Mesendoderm (in vitro differentiated cells): Measurements from ENCODE around the gene CA5B.
A peak's percentile ranks its signal among the peaks of the same experiment; 100 is the strongest.
"Not testable (repeated sequence)": the region's sequence is repeated elsewhere in the genome, so short reads cannot be mapped to it uniquely, and the experiment has no call there.

Experiments used
- DNase-seq: peaks from one replicate; pipeline ENCODE4 v3.0.0; 2013
- H2AK5ac ChIP-seq: 2 replicates; pipeline ENCODE4 v1.6.1; 2013; ENCODE audit warnings: low read length, inconsistent platforms
- H2BK120ac ChIP-seq: 2 replicates; pipeline ENCODE4 v1.6.1; 2013; ENCODE audit warnings: low read depth, mild to moderate bottlenecking, low read length, moderate library complexity, mixed read lengths
- H2BK15ac ChIP-seq: replicated peaks from 2 replicates; pipeline ENCODE4 v1.6.1; 2013; ENCODE audit warnings: low read depth, mild to moderate bottlenecking, moderate library complexity
- H2BK5ac ChIP-seq: 2 replicates; pipeline ENCODE4 v1.6.1; 2013; ENCODE audit warnings: low read length, inconsistent platforms
- H3K18ac ChIP-seq: 2 replicates; pipeline ENCODE4 v1.6.1; 2013; ENCODE audit warnings: mild to moderate bottlenecking, low read length, mixed read lengths
- H3K23ac ChIP-seq: one replicate; pipeline ENCODE4 v1.6.1; 2013; ENCODE audit warnings: low read length
- H3K27ac ChIP-seq: 2 replicates; pipeline ENCODE4 v1.5.1; 2013; ENCODE audit warnings: low read depth, mild to moderate bottlenecking, inconsistent platforms, low read length, moderate library complexity
- H3K27me3 ChIP-seq: 2 replicates; pipeline ENCODE4 v1.6.1; 2013; ENCODE audit warnings: low read length, control low read depth, mild to moderate bottlenecking, inconsistent platforms; ENCODE audit not compliant: insufficient read depth, poor library complexity
- H3K36me3 ChIP-seq: 2 replicates; pipeline ENCODE4 v1.6.1; 2013; ENCODE audit warnings: low read length, inconsistent platforms; ENCODE audit not compliant: control insufficient read depth, insufficient read depth
- H3K4ac ChIP-seq: one replicate; pipeline ENCODE4 v1.6.1; 2013; ENCODE audit warnings: low read depth, mild to moderate bottlenecking, low read length, moderate library complexity
- H3K4me1 ChIP-seq: 2 replicates; pipeline ENCODE4 v1.6.1; 2013; ENCODE audit warnings: low read depth, low read length, inconsistent platforms; ENCODE audit not compliant: control insufficient read depth
- H3K4me2 ChIP-seq: 2 replicates; pipeline ENCODE4 v1.6.1; 2013; ENCODE audit warnings: low read length
- H3K4me3 ChIP-seq: 2 replicates; pipeline ENCODE4 v1.5.1; 2013; ENCODE audit warnings: mild to moderate bottlenecking, low read length
- H3K56ac ChIP-seq: one replicate; pipeline ENCODE4 v1.6.1; 2013; ENCODE audit warnings: low read length
- H3K79me1 ChIP-seq: 2 replicates; pipeline ENCODE4 v1.6.1; 2013; ENCODE audit warnings: low read length, inconsistent platforms
- H3K79me2 ChIP-seq: 2 replicates; pipeline ENCODE4 v1.6.1; 2013; ENCODE audit warnings: mild to moderate bottlenecking, low read length; ENCODE audit not compliant: control insufficient read depth, insufficient read depth
- H3K9ac ChIP-seq: 2 replicates; pipeline ENCODE4 v1.6.1; 2013; ENCODE audit warnings: low read length, inconsistent platforms
- H4K5ac ChIP-seq: one replicate; pipeline ENCODE4 v1.6.1; 2013; ENCODE audit warnings: low read length
- H4K8ac ChIP-seq: one replicate; pipeline ENCODE4 v1.6.1; 2013; ENCODE audit warnings: low read depth, mild to moderate bottlenecking, control low read depth, low read length, moderate library complexity
- WGBS: extraction: QIAGEN DNeasy Blood & Tissue Kit; methylation state at CpG from one replicate; pipeline ENCODE4 v1.1.7; 2013; ENCODE audit warnings: low lambda C conversion rate, missing lambda C conversion rate; ENCODE audit not compliant: insufficient coverage; ENCODE audit errors: extremely low coverage; 5-methylcytosine and 5-hydroxymethylcytosine counted together

The CA5B gene

GRCh38 chrX:15744181-15744867 is 6.3 kb downstream of the CA5B start:
- no peak overlapping the region for H3K27ac ChIP-seq
- no peak overlapping the region for H3K4ac ChIP-seq
- no peak overlapping the region for H4K8ac ChIP-seq
- H3K36me3 ChIP-seq: no peaks in the 10 kb centered on the region
- H3K79me2 ChIP-seq: no peaks in the 10 kb centered on the region
- H4K5ac ChIP-seq: no peak overlapping the region
- no peaks in the 10 kb centered on the region for H3K27me3 ChIP-seq
- H3K79me1 ChIP-seq: no peaks in the 10 kb centered on the region
- H3K9ac ChIP-seq: no peak overlapping the region
- WGBS: no CpG with 5 or more reads among the region's 9 CpGs
- no peak overlapping the region for H3K4me3 ChIP-seq
- H3K4me2 ChIP-seq: no peak overlapping the region
- no peak overlapping the region for H2BK5ac ChIP-seq
- H2BK15ac ChIP-seq: no peak overlapping the region
- H3K56ac ChIP-seq: no peak overlapping the region
- H3K4me1 ChIP-seq: no peaks in the 10 kb centered on the region
- H2BK120ac ChIP-seq: no peak overlapping the region
- H2AK5ac ChIP-seq: no peak overlapping the region
- H3K18ac ChIP-seq: no peak overlapping the region
- no peak for DNase-seq
- H3K23ac ChIP-seq: no peak overlapping the region

GRCh38 chrX:15745179-15745578 is 7.1 kb downstream of the CA5B start:
- Histone ChIP-seq H3K36me3 (no peaks in the 10 kb centered on the region), H3K79me1 (no peaks in the 10 kb centered on the region), H3K23ac (no peak overlapping the region), H2BK15ac (no peak overlapping the region), H4K8ac (no peak overlapping the region), H2BK120ac (no peak overlapping the region), H3K79me2 (no peaks in the 10 kb centered on the region), H3K56ac (no peak overlapping the region), H3K4ac (no peak overlapping the region), H2AK5ac (no peak overlapping the region), H2BK5ac (no peak overlapping the region), H3K4me3 (no peak overlapping the region), H3K27me3 (no peaks in the 10 kb centered on the region), H3K9ac (no peak overlapping the region), H3K18ac (no peak overlapping the region), H3K4me1 (no peaks in the 10 kb centered on the region), H4K5ac (no peak overlapping the region), H3K27ac (no peak overlapping the region), H3K4me2 (no peak overlapping the region)
- DNase-seq: no peak
- WGBS: no CpG with 5 or more reads among the region's 4 CpGs

GRCh38 chrX:15746651-15747050 is 8.6 kb downstream of the CA5B start:
- H4K8ac ChIP-seq, H2BK120ac ChIP-seq, H3K79me1 ChIP-seq, H3K36me3 ChIP-seq, H4K5ac ChIP-seq, H2BK5ac ChIP-seq, H2BK15ac ChIP-seq, H3K4me1 ChIP-seq, H3K79me2 ChIP-seq, H3K27ac ChIP-seq, H3K23ac ChIP-seq, H3K4me3 ChIP-seq, H3K4ac ChIP-seq, DNase-seq, H3K4me2 ChIP-seq, H3K9ac ChIP-seq, H2AK5ac ChIP-seq, H3K27me3 ChIP-seq: not testable (repeated sequence)
- Histone ChIP-seq H3K56ac (peak overlapping the region; percentile 25), H3K18ac (peak overlapping the region; percentile 60)
- no CpG with 5 or more reads among the region's 6 CpGs for WGBS

- H3K36me3 ChIP-seq: no peaks in the 10 kb centered on the region
- no peak overlapping the region for H2BK5ac ChIP-seq
- WGBS: no CpG with 5 or more reads among the region's 13 CpGs
- no peak overlapping the region for H3K4me3 ChIP-seq
- no peak overlapping the region for H3K4me2 ChIP-seq
- no peaks in the 10 kb centered on the region for H3K79me1 ChIP-seq
- H4K8ac ChIP-seq: no peak overlapping the region
- H3K27ac ChIP-seq: peak overlapping the region; percentile 12
- no peaks in the 10 kb centered on the region for H3K79me2 ChIP-seq
- H3K18ac ChIP-seq: peak overlapping the region; percentile 51
- no peaks in the 10 kb centered on the region for H3K4me1 ChIP-seq
- H2BK15ac ChIP-seq: no peak overlapping the region
- H2BK120ac ChIP-seq: no peak overlapping the region
- H3K23ac ChIP-seq: no peak overlapping the region
- peak; percentile 41 for DNase-seq
- H3K56ac ChIP-seq: no peak overlapping the region
- no peaks in the 10 kb centered on the region for H3K27me3 ChIP-seq
- no peak overlapping the region for H3K9ac ChIP-seq
- H2AK5ac ChIP-seq: no peak overlapping the region
- H4K5ac ChIP-seq: no peak overlapping the region
- H3K4ac ChIP-seq: no peak overlapping the region
Observed at GRCh38 chrX:15747626-15748173, 9.6 kb downstream of the CA5B start.

GRCh38 chrX:15748841-15749240 is 10.8 kb downstream of the CA5B start:
- Histone ChIP-seq H2BK120ac (no peak overlapping the region), H2BK15ac (no peak overlapping the region), H3K4me2 (no peak overlapping the region), H3K27me3 (no peaks in the 10 kb centered on the region), H2BK5ac (no peak overlapping the region), H3K56ac (no peak overlapping the region), H3K36me3 (no peaks in the 10 kb centered on the region), H3K4ac (no peak overlapping the region), H4K8ac (no peak overlapping the region), H3K23ac (no peak overlapping the region), H3K27ac (no peak overlapping the region), H3K79me1 (no peaks in the 10 kb centered on the region), H2AK5ac (no peak overlapping the region), H4K5ac (no peak overlapping the region), H3K4me3 (no peak overlapping the region), H3K79me2 (no peaks in the 10 kb centered on the region), H3K9ac (no peak overlapping the region), H3K18ac (no peak overlapping the region), H3K4me1 (no peaks in the 10 kb centered on the region)
- no CpG with 5 or more reads among the region's 3 CpGs for WGBS
- DNase-seq: no peak
